H1 (cell line): ENCODE results near the gene SAMD7. TPM values are rescaled to one million over a fixed set of nuclear protein-coding genes. Genes with fewer than 3 reads are reported as not detected.

Experiments
- CHD7 ChIP-seq: fragments of 300-600 bp; sonication (generic); IDR thresholded peaks from 2 replicates; pipeline ENCODE4 v1.7.1; 2012; ENCODE audit warnings: low read length, moderate library complexity, mild to moderate bottlenecking, inconsistent platforms; ENCODE audit not compliant: insufficient replicate concordance
- CTBP2 ChIP-seq: IDR thresholded peaks from 2 replicates; pipeline ENCODE4 v1.7.0; 2011; ENCODE audit warnings: borderline replicate concordance, mild to moderate bottlenecking, moderate library complexity, mixed read lengths, low read length; ENCODE audit not compliant: insufficient read depth, insufficient read length
- KDM5A ChIP-seq: fragments of 200-600 bp; IDR thresholded peaks from 2 replicates; pipeline ENCODE4 v1.7.1; 2012; ENCODE audit warnings: mild to moderate bottlenecking, low read length, inconsistent platforms, mixed read lengths
- NANOG ChIP-seq: IDR thresholded peaks from 2 replicates; pipeline ENCODE4 v1.6.1; 2011; ENCODE audit warnings: low read length, low read depth, mild to moderate bottlenecking, inconsistent platforms; ENCODE audit not compliant: insufficient read depth, poor library complexity, severe bottlenecking
- RNF2 ChIP-seq: fragments of 200-900, 300-1000 bp; sonication (generic); IDR thresholded peaks from 2 replicates; pipeline ENCODE4 v1.7.1; 2016; ENCODE audit warnings: borderline replicate concordance, low read depth, mild to moderate bottlenecking, antibody characterized with exemption, low read length; ENCODE audit not compliant: poor library complexity, severe bottlenecking; ENCODE audit errors: missing control alignments
- RXRA ChIP-seq: IDR thresholded peaks from 2 replicates; pipeline ENCODE4 v1.6.1; 2011; ENCODE audit warnings: low read depth, mild to moderate bottlenecking, low read length, moderate library complexity; ENCODE audit not compliant: insufficient read depth
- SIX5 ChIP-seq: IDR thresholded peaks from 2 replicates; pipeline ENCODE4 v1.6.1; 2011; ENCODE audit warnings: mild to moderate bottlenecking, low read depth, low read length
- polyA plus RNA-seq, 7 experiments: library from polyadenylated mRNA; depleted of rRNA in 3 of 7; stranded (reverse) in 5 of 7; unstranded in 2 of 7; fragments of >200 nt in 5 of 7; fragments of 200-250 nt in 2 of 7; gene quantifications; 1 replicate in 5 of 7; 2 replicates in 1 of 7; 4 replicates in 1 of 7; pipeline versions ENCODE4 v1.2.1 to v1.2.3, GENCODE V29; 2011 to 2013; ENCODE audit warnings: missing spikeins in 2 of 7, mixed read lengths in 2 of 7
- total RNA-seq: library from RNA; stranded (reverse); fragmentation: NEBNext Ultra II Directional; extraction: Animal tissue kit (Norgen Biotek cat#: 25700); gene quantifications from 2 replicates; pipeline ENCODE4 v1.2.1, GENCODE V29; 2021

The SAMD7 gene
- total and polyA plus RNA-seq, 2 of the 8 experiments (the other 6 are each of a cell fraction or from before 2014, with no cell fraction given): not detected

- no peak for TF ChIP-seq CHD7
- no peak for TF ChIP-seq CTBP2
- no peak for TF ChIP-seq KDM5A
- no peak for TF ChIP-seq RNF2
- no peak for TF ChIP-seq RXRA
- TF ChIP-seq NANOG: no peak
- TF ChIP-seq SIX5: no peak
- TF ChIP-seq, all 59 proteins: peak for 0
Measured at GRCh38 chr3:169945313-169945712, 33.9 kb downstream of the SAMD7 start (continued).
